ENCODE results near the gene LRP1B.
"Not testable (repeated sequence)": the region's sequence is repeated elsewhere in the genome, so short reads cannot be mapped to it uniquely, and the experiment has no call there.

LRP1B gene

GRCh38 chr2:140998017-140998416, 1132.8 kb downstream of the LRP1B start:
- Histone ChIP-seq H4K20me1 (no peaks in the 10 kb centered on the region), H3K27me3 (no peaks in the 10 kb centered on the region), H3K4me3 (no peak overlapping the region), H3K36me3 (no peaks in the 10 kb centered on the region), H3K27ac (no peak overlapping the region), H3K9ac (no peak overlapping the region), H3K4me1 (no peaks in the 10 kb centered on the region; a peak in 1 of 20 replicates), H3K4me2 (no peak overlapping the region), H3K9me3 (replicated peaks in 1 of 11) (no peaks in the 10 kb centered on the region)
- TF ChIP-seq Cebpa-rat (IDR thresholded peaks at IDR 0.05) = no peak

GRCh38 chr2:140994856-140995255, 1136.0 kb downstream of the LRP1B start:
- H4K20me1 ChIP-seq = no peaks in the 10 kb centered on the region
- H3K27me3 ChIP-seq = no peaks in the 10 kb centered on the region
- no peak overlapping the region for H3K27ac ChIP-seq
- H3K4me2 ChIP-seq = no peak overlapping the region
- H3K36me3 ChIP-seq = no peaks in the 10 kb centered on the region
- H3K4me1 ChIP-seq = no peaks in the 10 kb centered on the region; a peak in 1 of 20 replicates
- TF ChIP-seq Cebpa-rat (IDR thresholded peaks at IDR 0.05) = no peak
- no peak overlapping the region for H3K4me3 ChIP-seq
- no peaks in the 10 kb centered on the region for H3K9me3 ChIP-seq (replicated peaks in 1 of 11)
- H3K9ac ChIP-seq = no peak overlapping the region

- Histone ChIP-seq H3K4me3 (no peak overlapping the region), H3K9me3 (replicated peaks in 1 of 11) (no peaks in the 10 kb centered on the region)
These were observed 1140.4 kb downstream of the LRP1B start for GRCh38 chr2:140990416-140990815.

GRCh38 chr2:140988597-140988996, 1142.2 kb downstream of the LRP1B start:
- no peak for TF ChIP-seq Cebpa-rat (IDR thresholded peaks at IDR 0.05)
- Histone ChIP-seq H3K9me3 (replicated peaks in 1 of 11) (no peaks in the 10 kb centered on the region), H3K27me3 (no peaks in the 10 kb centered on the region), H3K36me3 (no peaks in the 10 kb centered on the region), H4K20me1 (no peaks in the 10 kb centered on the region), H3K27ac (no peak overlapping the region), H3K4me1 (no peaks in the 10 kb centered on the region), H3K4me2 (no peak overlapping the region), H3K9ac (no peak overlapping the region), H3K4me3 (no peak overlapping the region)

More at GRCh38 chr2:140990416-140990815, 1140.4 kb downstream of the LRP1B start:
- no peaks in the 10 kb centered on the region for H3K27me3 ChIP-seq
- no peaks in the 10 kb centered on the region for H3K4me1 ChIP-seq
- H3K27ac ChIP-seq = no peak overlapping the region
- H3K4me2 ChIP-seq = no peak overlapping the region
- no peak for TF ChIP-seq Cebpa-rat (IDR thresholded peaks at IDR 0.05)
- no peak overlapping the region for H3K9ac ChIP-seq
- no peaks in the 10 kb centered on the region for H3K36me3 ChIP-seq
- H4K20me1 ChIP-seq = no peaks in the 10 kb centered on the region

- no peak for TF ChIP-seq Cebpa-rat (IDR thresholded peaks at IDR 0.05)
These were observed 1144.4 kb downstream of the LRP1B start for GRCh38 chr2:140986456-140986855.

GRCh38 chr2:140975237-140975636, 1155.6 kb downstream of the LRP1B start:
- Histone ChIP-seq H3K27me3 (no peaks in the 10 kb centered on the region), H3K4me3 (no peak overlapping the region), H3K9me3 (replicated peaks in 1 of 11) (peaks cover 0 to 13% (median 0%) of the 10 kb centered on the region in 11 experiments; a peak in 2 of 22 replicates), H3K4me2 (peak overlapping the region in 10 of 11 experiments; percentile 10 to 81 (median 54); a peak in 17 of 22 replicates), H3K9ac (peak overlapping the region in 1 of 11 experiments; percentile 20; a peak in 1 of 22 replicates), H4K20me1 (no peaks in the 10 kb centered on the region), H3K27ac (peak overlapping the region in 9 of 11 experiments; percentile 29 to 72 (median 55); a peak in 14 of 22 replicates), H3K36me3 (no peaks in the 10 kb centered on the region), H3K4me1 (peaks cover 0 to 30% (median 17%) of the 10 kb centered on the region in 10 experiments; a peak in 15 of 20 replicates)
- peak in 6 of 11 experiments; percentile 14 to 85 (median 56); a peak in 8 of 22 replicates for TF ChIP-seq Cebpa-rat (IDR thresholded peaks at IDR 0.05)

More at GRCh38 chr2:140986456-140986855, 1144.4 kb downstream of the LRP1B start:
- no peaks in the 10 kb centered on the region for H3K27me3 ChIP-seq
- no peaks in the 10 kb centered on the region for H4K20me1 ChIP-seq
- H3K4me1 ChIP-seq = no peaks in the 10 kb centered on the region
- no peaks in the 10 kb centered on the region for H3K36me3 ChIP-seq
- H3K4me2 ChIP-seq = no peak overlapping the region
- H3K4me3 ChIP-seq = no peak overlapping the region
- no peak overlapping the region for H3K27ac ChIP-seq
- no peak overlapping the region for H3K9ac ChIP-seq
- no peaks in the 10 kb centered on the region for H3K9me3 ChIP-seq (replicated peaks in 1 of 11)

GRCh38 chr2:140972724-140973123, 1158.1 kb downstream of the LRP1B start:
- H3K9ac ChIP-seq = no peak overlapping the region
- no peaks in the 10 kb centered on the region for H3K36me3 ChIP-seq
- H3K9me3 ChIP-seq (replicated peaks in 1 of 11) = peaks cover 0 to 13% (median 0%) of the 10 kb centered on the region in 11 experiments; a peak in 2 of 22 replicates
- H4K20me1 ChIP-seq = no peaks in the 10 kb centered on the region
- no peaks in the 10 kb centered on the region for H3K27me3 ChIP-seq
- H3K4me2 ChIP-seq = no peak overlapping the region
- no peak overlapping the region for H3K4me3 ChIP-seq
- TF ChIP-seq Cebpa-rat (IDR thresholded peaks at IDR 0.05) = no peak
- no peak overlapping the region for H3K27ac ChIP-seq
- peaks cover 0 to 30% (median 17%) of the 10 kb centered on the region in 10 experiments; a peak in 15 of 20 replicates for H3K4me1 ChIP-seq

- H3K9ac ChIP-seq; H3K4me3 ChIP-seq; H3K4me2 ChIP-seq; H3K36me3 ChIP-seq; H3K27me3 ChIP-seq; H3K27ac ChIP-seq; H4K20me1 ChIP-seq; H3K9me3 ChIP-seq (replicated peaks in 1 of 11): not testable (repeated sequence)
- H3K4me1 ChIP-seq = peaks cover 9 to 36% (median 21%) of the 10 kb centered on the region in 10 experiments; a peak in 16 of 20 replicates
These were observed 1166.5 kb downstream of the LRP1B start for GRCh38 chr2:140964324-140964723.

- H3K36me3 ChIP-seq = no peaks in the 10 kb centered on the region
- H3K27ac ChIP-seq = no peak overlapping the region
- H4K20me1 ChIP-seq = no peaks in the 10 kb centered on the region
- H3K4me2 ChIP-seq = no peak overlapping the region
- no peak overlapping the region for H3K4me3 ChIP-seq
- peaks cover 0 to 5% (median 0%) of the 10 kb centered on the region in 11 experiments; a peak in 1 of 22 replicates for H3K9me3 ChIP-seq (replicated peaks in 1 of 11)
- no peak for TF ChIP-seq Cebpa-rat (IDR thresholded peaks at IDR 0.05)
- H3K9ac ChIP-seq = no peak overlapping the region
- H3K27me3 ChIP-seq = no peaks in the 10 kb centered on the region
- no peaks in the 10 kb centered on the region for H3K4me1 ChIP-seq
These were observed 1180.9 kb downstream of the LRP1B start for GRCh38 chr2:140949932-140950331.

GRCh38 chr2:140947236-140947635, 1183.6 kb downstream of the LRP1B start:
- Histone ChIP-seq H3K27ac (no peak overlapping the region), H3K4me2 (no peak overlapping the region), H3K4me1 (peaks cover 0 to 9% (median 0%) of the 10 kb centered on the region in 10 experiments; a peak in 1 of 20 replicates), H3K27me3 (no peaks in the 10 kb centered on the region), H4K20me1 (no peaks in the 10 kb centered on the region), H3K4me3 (no peak overlapping the region), H3K9me3 (replicated peaks in 1 of 11) (peaks cover 0 to 5% (median 0%) of the 10 kb centered on the region in 11 experiments; a peak in 1 of 22 replicates), H3K36me3 (no peaks in the 10 kb centered on the region), H3K9ac (no peak overlapping the region)
- no peak for TF ChIP-seq Cebpa-rat (IDR thresholded peaks at IDR 0.05)

Measured in BLaER1 treated with 17β-estradiol and CSF1 and Interleukin-3, amounts not matched to agents 10 nM and 100 nM (cell line).